ENCODE data around the gene TTPAL.

- TF ChIP-seq, protein P1, sequence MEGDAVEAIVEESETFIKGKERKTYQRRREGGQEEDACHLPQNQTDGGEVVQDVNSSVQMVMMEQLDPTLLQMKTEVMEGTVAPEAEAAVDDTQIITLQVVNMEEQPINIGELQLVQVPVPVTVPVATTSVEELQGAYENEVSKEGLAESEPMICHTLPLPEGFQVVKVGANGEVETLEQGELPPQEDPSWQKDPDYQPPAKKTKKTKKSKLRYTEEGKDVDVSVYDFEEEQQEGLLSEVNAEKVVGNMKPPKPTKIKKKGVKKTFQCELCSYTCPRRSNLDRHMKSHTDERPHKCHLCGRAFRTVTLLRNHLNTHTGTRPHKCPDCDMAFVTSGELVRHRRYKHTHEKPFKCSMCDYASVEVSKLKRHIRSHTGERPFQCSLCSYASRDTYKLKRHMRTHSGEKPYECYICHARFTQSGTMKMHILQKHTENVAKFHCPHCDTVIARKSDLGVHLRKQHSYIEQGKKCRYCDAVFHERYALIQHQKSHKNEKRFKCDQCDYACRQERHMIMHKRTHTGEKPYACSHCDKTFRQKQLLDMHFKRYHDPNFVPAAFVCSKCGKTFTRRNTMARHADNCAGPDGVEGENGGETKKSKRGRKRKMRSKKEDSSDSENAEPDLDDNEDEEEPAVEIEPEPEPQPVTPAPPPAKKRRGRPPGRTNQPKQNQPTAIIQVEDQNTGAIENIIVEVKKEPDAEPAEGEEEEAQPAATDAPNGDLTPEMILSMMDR (IDR thresholded peaks at IDR 0.05; ENCODE audit: low read depth, low read length, missing input control): no peak
- no peak for TF ChIP-seq EGR1 (IDR thresholded peaks at IDR 0.05; ENCODE audit: low read depth in 2 of 2)
- TF ChIP-seq, protein P2, sequence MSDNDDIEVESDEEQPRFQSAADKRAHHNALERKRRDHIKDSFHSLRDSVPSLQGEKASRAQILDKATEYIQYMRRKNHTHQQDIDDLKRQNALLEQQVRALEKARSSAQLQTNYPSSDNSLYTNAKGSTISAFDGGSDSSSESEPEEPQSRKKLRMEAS (IDR thresholded peaks at IDR 0.05): no peak
- TF ChIP-seq REST (IDR thresholded peaks at IDR 0.05): no peak
- no peak for TF ChIP-seq ATF3 (IDR thresholded peaks at IDR 0.05)
- TF ChIP-seq RXRA (IDR thresholded peaks at IDR 0.05): no peak
- TF ChIP-seq FOXA1 (IDR thresholded peaks at IDR 0.05): no peak
- no peak for TF ChIP-seq JUND (IDR thresholded peaks at IDR 0.05)
- no peak for TF ChIP-seq ZBTB33 (IDR thresholded peaks at IDR 0.05)
- no peak for TF ChIP-seq TAF1 (conservative IDR thresholded peaks at IDR 0.05)
- no peak for TF ChIP-seq GABPA (IDR thresholded peaks at IDR 0.05 in 1 of 2, conservative IDR thresholded peaks at IDR 0.05 in 1 of 2)
These were observed 11.2 kb upstream of the TTPAL start for GRCh38 chr20:44464514-44464913.
